Parathyroid adenoma (tissue), 2 donors: ENCODE measurements around the gene UNC5C.

Experiments
- H2AFZ ChIP-seq: fragments of 300-600 bp; sonication (generic); one replicate; pipeline ENCODE4 v1.7.0; 2017; ENCODE audit warnings: antibody characterized with exemption, mild to moderate bottlenecking
- H3K27ac ChIP-seq: fragments of 300-600 bp; sonication (generic); one replicate; pipeline ENCODE4 v1.7.0; 2017
- H3K27me3 ChIP-seq: fragments of 300-600 bp; sonication (generic); one replicate; pipeline ENCODE4 v1.7.0; 2017; ENCODE audit warnings: low read length; ENCODE audit not compliant: control insufficient read depth, insufficient read depth
- H3K36me3 ChIP-seq: fragments of 300-600 bp; sonication (generic); one replicate; pipeline ENCODE4 v1.7.0; 2017; ENCODE audit warnings: low read length; ENCODE audit not compliant: control insufficient read depth, insufficient read depth
- H3K4me1 ChIP-seq: fragments of 300-600 bp; sonication (generic); one replicate; pipeline ENCODE4 v1.7.0; 2017; ENCODE audit warnings: control low read depth
- H3K4me2 ChIP-seq: fragments of 300-600 bp; sonication (generic); one replicate; pipeline ENCODE4 v1.7.0; 2017; ENCODE audit warnings: low read length
- H3K4me3 ChIP-seq: fragments of 300-600 bp; sonication (generic); one replicate; pipeline ENCODE4 v1.7.0; 2017; ENCODE audit warnings: low read depth, low read length
- H3K79me2 ChIP-seq: fragments of 300-600 bp; sonication (generic); one replicate; pipeline ENCODE4 v1.7.0; 2017; ENCODE audit warnings: control low read depth
- H3K9ac ChIP-seq: fragments of 300-600 bp; sonication (generic); one replicate; pipeline ENCODE4 v1.7.0; 2017; ENCODE audit warnings: mild to moderate bottlenecking
- H3K9me3 ChIP-seq: fragments of 300-600 bp; sonication (generic); one replicate; pipeline ENCODE4 v1.7.0; 2017; ENCODE audit warnings: low read length; ENCODE audit not compliant: control insufficient read depth
- CTCF ChIP-seq: fragments of 300-600 bp; sonication (generic); IDR thresholded peaks from one replicate; pipeline ENCODE4 v1.7.0; 2017; ENCODE audit warnings: antibody characterized with exemption, mild to moderate bottlenecking
- donor health status: primary hyperparathyroidism.

The UNC5C gene

GRCh38 chr4:95361696-95361965, 187.1 kb downstream of the UNC5C start:
- Histone ChIP-seq H3K27ac (no peak overlapping the region), H3K9ac (no peak overlapping the region), H3K4me1 (no peaks in the 10 kb centered on the region), H3K36me3 (no peaks in the 10 kb centered on the region), H3K27me3 (no peaks in the 10 kb centered on the region), H3K4me2 (no peak overlapping the region), H3K79me2 (no peaks in the 10 kb centered on the region), H3K9me3 (no peaks in the 10 kb centered on the region), H2AFZ (no peak overlapping the region), H3K4me3 (no peak overlapping the region)
- no peak for TF ChIP-seq CTCF

- no peaks in the 10 kb centered on the region for H3K4me1 ChIP-seq
- no peaks in the 10 kb centered on the region for H3K36me3 ChIP-seq
- no peak overlapping the region for H3K9ac ChIP-seq
- H3K9me3 ChIP-seq, result no peaks in the 10 kb centered on the region
- H3K4me2 ChIP-seq, result no peak overlapping the region
- no peaks in the 10 kb centered on the region for H3K79me2 ChIP-seq
- TF ChIP-seq CTCF, result no peak
- H3K4me3 ChIP-seq, result no peak overlapping the region
- H3K27ac ChIP-seq, result no peak overlapping the region
- H2AFZ ChIP-seq, result no peak overlapping the region
- no peaks in the 10 kb centered on the region for H3K27me3 ChIP-seq
These were observed 187.7 kb downstream of the UNC5C start for GRCh38 chr4:95360906-95361695.

GRCh38 chr4:95360256-95360903, 188.4 kb downstream of the UNC5C start:
- Histone ChIP-seq H3K27me3 (no peaks in the 10 kb centered on the region), H3K4me3 (no peak overlapping the region), H3K36me3 (no peaks in the 10 kb centered on the region), H2AFZ (no peak overlapping the region), H3K9ac (no peak overlapping the region), H3K4me1 (no peaks in the 10 kb centered on the region), H3K9me3 (no peaks in the 10 kb centered on the region), H3K79me2 (no peaks in the 10 kb centered on the region), H3K27ac (no peak overlapping the region), H3K4me2 (no peak overlapping the region)
- TF ChIP-seq CTCF, result no peak

- Histone ChIP-seq H3K27me3 (no peaks in the 10 kb centered on the region), H3K9me3 (no peaks in the 10 kb centered on the region)
These were observed 190.4 kb downstream of the UNC5C start for GRCh38 chr4:95358421-95358820.

More at GRCh38 chr4:95358421-95358820, 190.4 kb downstream of the UNC5C start:
- Histone ChIP-seq H3K9ac (no peak overlapping the region), H3K36me3 (no peaks in the 10 kb centered on the region), H3K4me2 (no peak overlapping the region), H3K4me3 (no peak overlapping the region), H2AFZ (no peak overlapping the region), H3K79me2 (no peaks in the 10 kb centered on the region), H3K27ac (no peak overlapping the region), H3K4me1 (no peaks in the 10 kb centered on the region)
- TF ChIP-seq CTCF, result no peak
